H9 (cell line): ENCODE data around the gene SMYD2. TPM values are rescaled to one million over a fixed set of nuclear protein-coding genes. Genes with fewer than 3 reads are reported as not detected.

ENCODE experiments used
- DNase-seq: peaks from one replicate; pipeline ENCODE4 v3.0.0-alpha.2; 2017
- H2AFZ ChIP-seq: one replicate; pipeline ENCODE4 v1.6.1; 2013; ENCODE audit warnings: mild to moderate bottlenecking, low read length, control low read depth, moderate library complexity
- H2AK5ac ChIP-seq: 2 replicates; pipeline ENCODE4 v1.6.1; 2013; ENCODE audit warnings: low read length, control low read depth, mixed read lengths; ENCODE audit not compliant: insufficient read length
- H2BK120ac ChIP-seq: one replicate; pipeline ENCODE4 v1.6.1; 2013; ENCODE audit warnings: low read depth, mild to moderate bottlenecking, low read length, control low read depth, inconsistent platforms; ENCODE audit not compliant: poor library complexity, severe bottlenecking
- H2BK12ac ChIP-seq: 2 replicates; pipeline ENCODE4 v1.6.1; 2013; ENCODE audit warnings: low read length, control low read depth, mixed read lengths, low read depth; ENCODE audit not compliant: insufficient read length
- H2BK15ac ChIP-seq: 2 replicates; pipeline ENCODE4 v1.6.1; 2013; ENCODE audit warnings: low read depth, low read length, control low read depth
- H2BK20ac ChIP-seq: one replicate; pipeline ENCODE4 v1.6.1; 2013; ENCODE audit warnings: low read depth, mild to moderate bottlenecking, low read length, control low read depth, inconsistent platforms; ENCODE audit not compliant: poor library complexity, severe bottlenecking
- H2BK5ac ChIP-seq: 2 replicates; pipeline ENCODE4 v1.6.1; 2013; ENCODE audit warnings: low read length, control low read depth, mixed read lengths; ENCODE audit not compliant: insufficient read length
- H3K14ac ChIP-seq: 2 replicates; pipeline ENCODE4 v1.6.1; 2013; ENCODE audit warnings: low read length, control low read depth; ENCODE audit not compliant: insufficient read depth
- H3K18ac ChIP-seq: 2 replicates; pipeline ENCODE4 v1.6.1; 2013; ENCODE audit warnings: low read depth, mild to moderate bottlenecking, mixed read lengths, low read length, control low read depth; ENCODE audit not compliant: insufficient read length
- H3K23ac ChIP-seq: 2 replicates; pipeline ENCODE4 v1.6.1; 2013; ENCODE audit warnings: low read length, control low read depth, mixed read lengths, low read depth; ENCODE audit not compliant: insufficient read length
- H3K23me2 ChIP-seq: 2 replicates; pipeline ENCODE4 v1.6.1; 2013; ENCODE audit warnings: low read depth, mild to moderate bottlenecking, mixed read lengths, low read length, control low read depth; ENCODE audit not compliant: insufficient read length, poor library complexity, severe bottlenecking
- H3K27ac ChIP-seq: 2 replicates; pipeline ENCODE4 v1.5.1; 2013; ENCODE audit warnings: low read length, control low read depth, mixed read lengths, low read depth; ENCODE audit not compliant: insufficient read length
- H3K27me3 ChIP-seq: 2 replicates; pipeline ENCODE4 v1.6.1; 2013; ENCODE audit warnings: low read length, control low read depth, inconsistent platforms; ENCODE audit not compliant: insufficient read depth
- H3K4ac ChIP-seq: 2 replicates; pipeline ENCODE4 v1.6.1; 2013; ENCODE audit warnings: low read depth, mild to moderate bottlenecking, control low read depth, inconsistent platforms, low read length, moderate library complexity
- H3K4me1 ChIP-seq: 2 replicates; pipeline ENCODE4 v1.6.1; 2013; ENCODE audit warnings: low read length, control low read depth, inconsistent platforms; ENCODE audit not compliant: insufficient read depth
- H3K4me2 ChIP-seq: 2 replicates; pipeline ENCODE4 v1.6.1; 2013; ENCODE audit warnings: low read length, control low read depth, mixed read lengths; ENCODE audit not compliant: insufficient read length, insufficient read depth
- H3K56ac ChIP-seq: 2 replicates; pipeline ENCODE4 v1.6.1; 2013; ENCODE audit warnings: low read depth, mild to moderate bottlenecking, mixed read lengths, low read length, control low read depth; ENCODE audit not compliant: insufficient read length
- H3K79me1 ChIP-seq: 2 replicates; pipeline ENCODE4 v1.6.1; 2013; ENCODE audit warnings: low read depth, mild to moderate bottlenecking, moderate library complexity, low read length, control low read depth, inconsistent platforms; ENCODE audit not compliant: insufficient read depth, poor library complexity, severe bottlenecking
- H3K79me2 ChIP-seq: 2 replicates; pipeline ENCODE4 v1.6.1; 2013; ENCODE audit warnings: low read length, control low read depth, inconsistent platforms; ENCODE audit not compliant: insufficient read depth
- H3K9ac ChIP-seq: 2 replicates; pipeline ENCODE4 v1.6.1; 2013; ENCODE audit warnings: low read length, control low read depth, mixed read lengths; ENCODE audit not compliant: insufficient read length; ENCODE audit errors: extremely low read depth
- H3K9me3 ChIP-seq: one replicate; pipeline ENCODE4 v1.6.1; 2013; ENCODE audit warnings: low read depth, low read length, inconsistent platforms; ENCODE audit not compliant: control insufficient read depth
- H3T11ph ChIP-seq: one replicate; pipeline ENCODE4 v1.6.1; 2013; ENCODE audit warnings: mild to moderate bottlenecking, low read length, control low read depth, inconsistent platforms
- H4K20me1 ChIP-seq: one replicate; pipeline ENCODE4 v1.6.1; 2013; ENCODE audit not compliant: control insufficient read depth, insufficient read length, insufficient read depth
- H4K5ac ChIP-seq: 2 replicates; pipeline ENCODE4 v1.6.1; 2013; ENCODE audit warnings: low read depth, mild to moderate bottlenecking, mixed read lengths, low read length, control low read depth; ENCODE audit not compliant: insufficient read length
- H4K8ac ChIP-seq: replicated peaks from 2 replicates; pipeline ENCODE4 v1.6.1; 2013; ENCODE audit warnings: low read length, control low read depth, mixed read lengths, low read depth; ENCODE audit not compliant: insufficient read length
- H4K91ac ChIP-seq: 2 replicates; pipeline ENCODE4 v1.6.1; 2013; ENCODE audit warnings: low read depth, mild to moderate bottlenecking, moderate library complexity, mixed read lengths, low read length, control low read depth; ENCODE audit not compliant: insufficient read length
- H3K27ac Mint-ChIP-seq, 3 experiments: 2 replicates in 2 of 3; 3 replicates in 1 of 3; pipeline ENCODE4 v1.8.0; 2020 to 2021; ENCODE audit warnings: mixed read lengths in 3 of 3, mild to moderate bottlenecking in 1 of 3, moderate library complexity in 1 of 3
- H3K27me3 Mint-ChIP-seq: 2 replicates; pipeline ENCODE4 v1.8.0; 2021; ENCODE audit warnings: low read depth, mild to moderate bottlenecking, moderate library complexity, mixed read lengths
- H3K36me3 Mint-ChIP-seq, 3 experiments: 2 replicates in 2 of 3; 3 replicates in 1 of 3; pipeline ENCODE4 v1.8.0; 2020 to 2021; ENCODE audit warnings: low read depth in 3 of 3, mixed read lengths in 3 of 3; ENCODE audit not compliant: insufficient read depth in 1 of 3
- H3K4me1 Mint-ChIP-seq, 2 experiments: 2 replicates each; pipeline ENCODE4 v1.8.0; 2020; ENCODE audit warnings: mixed read lengths in 2 of 2
- H3K4me3 Mint-ChIP-seq, 2 experiments: 2 replicates in 1 of 2; 3 replicates in 1 of 2; pipeline ENCODE4 v1.8.0; 2020 to 2021; ENCODE audit warnings: mild to moderate bottlenecking in 2 of 2, mixed read lengths in 2 of 2, moderate library complexity in 1 of 2
- H3K9me3 Mint-ChIP-seq, 2 experiments: 2 replicates in 1 of 2; 3 replicates in 1 of 2; pipeline ENCODE4 v1.8.0; 2020; ENCODE audit warnings: mild to moderate bottlenecking in 2 of 2, mixed read lengths in 2 of 2, moderate library complexity in 1 of 2
- WGBS: extraction: QIAGEN DNeasy Blood & Tissue Kit; methylation state at CpG from one replicate; pipeline ENCODE4 v1.1.7; 2013; ENCODE audit warnings: missing lambda C conversion rate, low lambda C conversion rate, mixed read lengths; ENCODE audit not compliant: insufficient read length; ENCODE audit errors: extremely low coverage; 5-methylcytosine and 5-hydroxymethylcytosine counted together
- total RNA-seq: library from RNA; stranded (reverse); gene quantifications from 2 replicates; pipeline ENCODE4 v1.2.1, GENCODE V29; 2021
- TF ChIP-seq, protein P1 (sequence below): fragments of 200-600 bp; sonication (generic); conservative IDR thresholded peaks from 3 replicates; pipeline ENCODE4 v1.8.0; 2021; ENCODE audit warnings: antibody characterized with exemption, mild to moderate bottlenecking

SMYD2 gene
- total RNA-seq, 1 experiment from 2014 or later: 10.9 TPM

DNA sequence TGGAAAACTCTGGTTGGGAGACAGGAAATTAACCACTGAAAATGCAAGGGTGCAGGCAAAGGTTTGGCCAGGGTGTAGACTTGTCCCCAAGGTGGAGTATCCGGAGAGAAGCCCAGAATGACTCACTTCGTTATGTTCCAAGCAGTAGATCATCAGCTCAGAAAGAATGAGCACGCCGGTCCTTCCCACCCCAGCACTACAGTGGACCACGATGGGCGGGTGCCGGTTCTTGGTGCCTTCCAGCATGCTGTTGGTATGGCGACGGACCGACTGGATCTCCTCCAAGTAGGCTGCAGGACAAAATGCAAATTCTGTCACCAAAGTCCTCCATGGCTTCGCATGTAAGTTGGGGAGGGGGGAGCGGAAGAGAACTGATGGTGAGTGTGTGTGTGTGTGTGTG lies 83.4 kb downstream of the SMYD2 start:
- Mint-ChIP-seq H3K9me3 (no peaks in the 10 kb centered on the region), H3K27me3 (no peaks in the 10 kb centered on the region), H3K36me3 (peaks cover 2 to 77% (median 49%) of the 10 kb centered on the region in 3 experiments; a peak in 6 of 7 replicates), H3K4me3 (no peak overlapping the region), H3K4me1 (no peaks in the 10 kb centered on the region), H3K27ac (no peak overlapping the region)
- Histone ChIP-seq H2BK15ac (no peak overlapping the region), H2BK5ac (no peak overlapping the region), H2BK12ac (no peak overlapping the region), H3T11ph (no peak overlapping the region), H3K14ac (no peak overlapping the region), H3K27me3 (no peaks in the 10 kb centered on the region), H2BK120ac (no peak overlapping the region), H3K4me2 (no peak overlapping the region), H3K56ac (no peak overlapping the region), H2BK20ac (no peak overlapping the region), H4K20me1 (no peaks in the 10 kb centered on the region), H4K8ac (no peak overlapping the region), H3K9me3 (no peaks in the 10 kb centered on the region), H2AFZ (no peak overlapping the region), H4K5ac (no peak overlapping the region), H2AK5ac (no peak overlapping the region), H3K9ac (no peak overlapping the region), H3K4me1 (no peaks in the 10 kb centered on the region), H3K23me2 (no peaks in the 10 kb centered on the region), H3K27ac (no peak overlapping the region), H3K4ac (no peak overlapping the region), H4K91ac (no peak overlapping the region), H3K79me2 (no peaks in the 10 kb centered on the region), H3K18ac (no peak overlapping the region), H3K23ac (no peak overlapping the region), H3K79me1 (no peaks in the 10 kb centered on the region)
- no CpG with 5 or more reads among the region's 12 CpGs for WGBS
- no peak for DNase-seq
- TF ChIP-seq, protein P1, sequence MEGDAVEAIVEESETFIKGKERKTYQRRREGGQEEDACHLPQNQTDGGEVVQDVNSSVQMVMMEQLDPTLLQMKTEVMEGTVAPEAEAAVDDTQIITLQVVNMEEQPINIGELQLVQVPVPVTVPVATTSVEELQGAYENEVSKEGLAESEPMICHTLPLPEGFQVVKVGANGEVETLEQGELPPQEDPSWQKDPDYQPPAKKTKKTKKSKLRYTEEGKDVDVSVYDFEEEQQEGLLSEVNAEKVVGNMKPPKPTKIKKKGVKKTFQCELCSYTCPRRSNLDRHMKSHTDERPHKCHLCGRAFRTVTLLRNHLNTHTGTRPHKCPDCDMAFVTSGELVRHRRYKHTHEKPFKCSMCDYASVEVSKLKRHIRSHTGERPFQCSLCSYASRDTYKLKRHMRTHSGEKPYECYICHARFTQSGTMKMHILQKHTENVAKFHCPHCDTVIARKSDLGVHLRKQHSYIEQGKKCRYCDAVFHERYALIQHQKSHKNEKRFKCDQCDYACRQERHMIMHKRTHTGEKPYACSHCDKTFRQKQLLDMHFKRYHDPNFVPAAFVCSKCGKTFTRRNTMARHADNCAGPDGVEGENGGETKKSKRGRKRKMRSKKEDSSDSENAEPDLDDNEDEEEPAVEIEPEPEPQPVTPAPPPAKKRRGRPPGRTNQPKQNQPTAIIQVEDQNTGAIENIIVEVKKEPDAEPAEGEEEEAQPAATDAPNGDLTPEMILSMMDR: no peak
